IMR-90 (cell line): Measurements from ENCODE around the gene FSD1. TPM values are rescaled to one million over a fixed set of nuclear protein-coding genes. Genes with fewer than 3 reads are reported as not detected.

ENCODE experiments used
- ATAC-seq: fragments of 200-7000 bp; cut with Tn5 transposase; 2 replicates; pipeline ENCODE4 v1.9.1; 2020; ENCODE audit warnings: low read depth, mild to moderate bottlenecking, moderate library complexity
- BruUV-seq: library from RNA; stranded (reverse); fragments of 400-500 nt; replicated peaks from 2 replicates; lab custom pipeline; 2021; lab: Mats Ljungman, UMichigan
- CTCF ChIA-PET: fragments of 300-600 bp; formaldehyde crosslinking; extraction: SDS; loops from one replicate; lab custom pipeline; 2021; ENCODE audit warnings: antibody characterized with exemption; lab: Yijun Ruan, JAX
- POLR2A ChIA-PET: fragments of 300-600 bp; sonication (Branson Sonifier 250); formaldehyde crosslinking; loops from one replicate; lab custom pipeline; 2022; ENCODE audit warnings: antibody characterized with exemption; ENCODE audit not compliant: unreplicated experiment; lab: Charles Lee
- DNase-seq: peaks from one replicate; pipeline ENCODE4 v3.0.0; 2013
- H2AFZ ChIP-seq: replicated peaks from 2 replicates; pipeline ENCODE3; 2013; ENCODE audit warnings: low read length, mild to moderate bottlenecking; ENCODE audit not compliant: poor library complexity
- H2AK5ac ChIP-seq: 2 replicates; pipeline ENCODE4 v1.6.1; 2013; ENCODE audit warnings: low read depth, low read length, inconsistent platforms
- H2AK9ac ChIP-seq: replicated peaks from 2 replicates; pipeline ENCODE3; 2013; ENCODE audit warnings: mild to moderate bottlenecking, low read depth, low read length, moderate library complexity; ENCODE audit not compliant: poor library complexity
- H2BK120ac ChIP-seq: 2 replicates; pipeline ENCODE4 v1.6.1; 2013; ENCODE audit warnings: low read depth, low read length, inconsistent platforms
- H2BK15ac ChIP-seq: 3 replicates; pipeline ENCODE4 v1.6.1; 2013; ENCODE audit warnings: low read depth, low read length, inconsistent platforms
- H2BK20ac ChIP-seq: 2 replicates; pipeline ENCODE4 v1.6.1; 2013; ENCODE audit warnings: low read depth, mild to moderate bottlenecking, inconsistent platforms, low read length, moderate library complexity
- H2BK5ac ChIP-seq: 2 replicates; pipeline ENCODE4 v1.6.1; 2013; ENCODE audit warnings: mild to moderate bottlenecking, low read depth, low read length, inconsistent platforms; ENCODE audit not compliant: poor library complexity, severe bottlenecking
- H3K14ac ChIP-seq: replicated peaks from 2 replicates; pipeline ENCODE4 v1.6.1; 2013; ENCODE audit warnings: low read depth, low read length, inconsistent platforms
- H3K18ac ChIP-seq: 2 replicates; pipeline ENCODE4 v1.6.1; 2013; ENCODE audit warnings: low read depth, low read length, control low read depth
- H3K23ac ChIP-seq: 2 replicates; pipeline ENCODE4 v1.6.1; 2013; ENCODE audit warnings: low read depth, low read length, inconsistent platforms
- H3K27ac ChIP-seq: 2 replicates; pipeline ENCODE4 v1.5.1; 2013; ENCODE audit warnings: mild to moderate bottlenecking, control low read depth, low read length; ENCODE audit not compliant: insufficient read depth
- H3K27me3 ChIP-seq: 2 replicates; pipeline ENCODE4 v1.6.1; 2013; ENCODE audit warnings: low read length; ENCODE audit not compliant: control insufficient read depth, insufficient read depth
- H3K36me3 ChIP-seq: 2 replicates; pipeline ENCODE4 v1.6.1; 2013; ENCODE audit warnings: low read length, mixed read lengths; ENCODE audit not compliant: control insufficient read depth, insufficient read depth
- H3K4ac ChIP-seq: 2 replicates; pipeline ENCODE4 v1.6.1; 2013; ENCODE audit warnings: low read depth, low read length, inconsistent platforms
- H3K4me1 ChIP-seq: 2 replicates; pipeline ENCODE4 v1.6.1; 2013; ENCODE audit warnings: low read length, mixed read lengths; ENCODE audit not compliant: control insufficient read depth, insufficient read depth
- H3K4me2 ChIP-seq: 2 replicates; pipeline ENCODE4 v1.6.1; 2013; ENCODE audit warnings: low read depth, mild to moderate bottlenecking, control low read depth, low read length, moderate library complexity
- H3K4me3 ChIP-seq: 2 replicates; pipeline ENCODE4 v1.5.1; 2013; ENCODE audit warnings: low read depth, mild to moderate bottlenecking, control low read depth, low read length, moderate library complexity; ENCODE audit not compliant: insufficient read depth
- H3K56ac ChIP-seq: 2 replicates; pipeline ENCODE4 v1.6.1; 2013; ENCODE audit warnings: low read length, inconsistent platforms; ENCODE audit not compliant: insufficient read depth; ENCODE audit errors: extremely low read depth
- H3K79me1 ChIP-seq, 2 experiments: 2 replicates each; pipeline ENCODE4 v1.6.1; 2013; ENCODE audit warnings: low read length in 2 of 2, inconsistent platforms in 1 of 2, low read depth in 1 of 2
- H3K9ac ChIP-seq: 2 replicates; pipeline ENCODE4 v1.6.1; 2013; ENCODE audit warnings: low read depth, low read length, control low read depth
- H3K9me1 ChIP-seq: 2 replicates; pipeline ENCODE4 v1.6.1; 2013; ENCODE audit warnings: low read length, inconsistent platforms; ENCODE audit not compliant: insufficient read depth
- H3K9me3 ChIP-seq: 2 replicates; pipeline ENCODE4 v1.6.1; 2013; ENCODE audit warnings: low read length; ENCODE audit not compliant: control insufficient read depth, insufficient read depth
- H4K20me1 ChIP-seq: 2 replicates; pipeline ENCODE4 v1.6.1; 2013; ENCODE audit warnings: low read length, inconsistent platforms; ENCODE audit not compliant: insufficient read depth
- H4K5ac ChIP-seq: 2 replicates; pipeline ENCODE4 v1.6.1; 2013; ENCODE audit warnings: mild to moderate bottlenecking, low read depth, low read length, control low read depth
- H4K8ac ChIP-seq, 2 experiments: 2 replicates each; pipeline ENCODE4 v1.6.1; 2013; ENCODE audit warnings: low read depth in 2 of 2, low read length in 2 of 2, control low read depth in 1 of 2, inconsistent platforms in 1 of 2
- H4K91ac ChIP-seq: 2 replicates; pipeline ENCODE4 v1.6.1; 2013; ENCODE audit warnings: low read depth, low read length, inconsistent platforms; ENCODE audit not compliant: insufficient read depth
- BHLHE40 ChIP-seq: fragments of 150-350 bp; IDR thresholded peaks from 2 replicates; pipeline ENCODE4 v1.6.1; 2016; ENCODE audit warnings: mild to moderate bottlenecking, low read depth, low read length
- CEBPB ChIP-seq: IDR thresholded peaks from 2 replicates; pipeline ENCODE4 v1.6.1; 2012; ENCODE audit warnings: low read depth, low read length, improper control_type of control experiment
- FOS ChIP-seq: fragments of 150-350 bp; IDR thresholded peaks from 2 replicates; pipeline ENCODE4 v1.6.1; 2016; ENCODE audit warnings: low read depth, low read length
- MAZ ChIP-seq: IDR thresholded peaks from 2 replicates; pipeline ENCODE4 v1.6.1; 2012; ENCODE audit warnings: low read depth, mild to moderate bottlenecking, low read length, improper control_type of control experiment, moderate library complexity, borderline replicate concordance
- MXI1 ChIP-seq: IDR thresholded peaks from 2 replicates; pipeline ENCODE4 v1.6.1; 2012; ENCODE audit warnings: low read depth, mild to moderate bottlenecking, low read length, moderate library complexity, borderline replicate concordance
- NFE2L2 ChIP-seq: fragments of 150-350 bp; IDR thresholded peaks from 2 replicates; pipeline ENCODE4 v1.6.1; 2016; ENCODE audit warnings: low read depth, mild to moderate bottlenecking, low read length
- RAD21 ChIP-seq: IDR thresholded peaks from 2 replicates; pipeline ENCODE4 v1.6.1; 2012; ENCODE audit warnings: low read length, improper control_type of control experiment
- RCOR1 ChIP-seq: IDR thresholded peaks from 2 replicates; pipeline ENCODE4 v1.6.1; 2012; ENCODE audit warnings: mild to moderate bottlenecking, low read length, improper control_type of control experiment; ENCODE audit not compliant: insufficient replicate concordance
- SMC3 ChIP-seq: fragments of 150-350 bp; IDR thresholded peaks from 2 replicates; pipeline ENCODE4 v1.6.1; 2016; ENCODE audit warnings: low read depth, mild to moderate bottlenecking, antibody characterized with exemption, low read length, moderate library complexity
- USF2 ChIP-seq: fragments of 150-350 bp; IDR thresholded peaks from 2 replicates; pipeline ENCODE4 v1.6.1; 2017; ENCODE audit warnings: mild to moderate bottlenecking, antibody characterized with exemption, low read length, low read depth
- WGBS, 2 experiments: methylation state at CpG; one replicate each; pipeline versions ENCODE4 v1.1.5 to v1.1.7; 2013; ENCODE audit warnings: missing lambda C conversion rate in 2 of 2; ENCODE audit not compliant: insufficient read length in 1 of 2; ENCODE audit errors: extremely low coverage in 2 of 2; 5-methylcytosine and 5-hydroxymethylcytosine counted together
- dilution Hi-C: fragments of 300-500 bp; cut with HindIII; formaldehyde crosslinking; loops from one replicate; pipeline ENCODE4 v1.14.3; 2018; ENCODE audit warnings: low sequenced_read_pairs; ENCODE audit not compliant: unreplicated experiment
- in situ Hi-C: fragments of 300-500 bp; cut with MboI; formaldehyde crosslinking; loops from 3 replicates; pipeline ENCODE4 v1.14.3; 2019; ENCODE audit warnings: low sequenced_read_pairs, inconsistent platforms, mixed read lengths
- intact Hi-C: fragments of 100-400 bp; cut with micrococcal nuclease; formaldehyde crosslinking; loops from 2 replicates; pipeline ENCODE4 v1.10.0; 2022
- polyA plus RNA-seq, 3 experiments: library from polyadenylated mRNA; depleted of rRNA; stranded (reverse); fragments of >200 nt; gene quantifications; 2 replicates each; pipeline ENCODE4 v1.2.3, GENCODE V29; 2012; ENCODE audit warnings: low replicate concordance in 1 of 3
- total RNA-seq: library from RNA; depleted of rRNA; stranded (reverse); fragments of >200 nt; gene quantifications from 2 replicates; pipeline ENCODE4 v1.2.3, GENCODE V29; 2012
- TF ChIP-seq, protein P1 (sequence below): conservative IDR thresholded peaks from 2 replicates; pipeline ENCODE4 v1.5.1; 2012; ENCODE audit warnings: mild to moderate bottlenecking, low read depth, low read length, improper control_type of control experiment

Gene FSD1
- total and polyA plus RNA-seq, 2 of the 4 experiments (the other 2 are of a cell fraction), result 17.4 to 24.4 TPM

GRCh38 chr19:4284974-4285373, 19.4 kb upstream of the FSD1 start:
- Histone ChIP-seq H3K4me2 (no peak overlapping the region), H3K36me3 (no peaks in the 10 kb centered on the region), H2BK120ac (no peak overlapping the region), H3K27ac (no peak overlapping the region), H4K8ac (no peak overlapping the region), H3K56ac (no peak overlapping the region), H3K27me3 (peaks cover 39% of the 10 kb centered on the region), H2BK5ac (no peak overlapping the region), H2BK15ac (no peak overlapping the region), H3K4ac (no peak overlapping the region), H3K23ac (no peak overlapping the region), H4K91ac (no peak overlapping the region), H4K5ac (no peak overlapping the region), H4K20me1 (no peaks in the 10 kb centered on the region), H3K4me1 (no peaks in the 10 kb centered on the region), H3K14ac (no peak overlapping the region), H3K9me3 (peaks cover 2% of the 10 kb centered on the region; the same call in 1 of the 2 replicates), H3K9me1 (no peaks in the 10 kb centered on the region), H3K4me3 (no peak overlapping the region), H2AK5ac (no peak overlapping the region), H2BK20ac (no peak overlapping the region), H3K79me1 (no peaks in the 10 kb centered on the region), H3K9ac (no peak overlapping the region), H2AK9ac (no peak overlapping the region), H3K18ac (no peak overlapping the region), H2AFZ (no peak overlapping the region)
- in situ Hi-C loops (no loop called here), dilution Hi-C loops (no loop called here), intact Hi-C loops (no loop called here)
- POLR2A ChIA-PET, result no interaction called here
- ATAC-seq, result no peak
- TF ChIP-seq, protein P1, sequence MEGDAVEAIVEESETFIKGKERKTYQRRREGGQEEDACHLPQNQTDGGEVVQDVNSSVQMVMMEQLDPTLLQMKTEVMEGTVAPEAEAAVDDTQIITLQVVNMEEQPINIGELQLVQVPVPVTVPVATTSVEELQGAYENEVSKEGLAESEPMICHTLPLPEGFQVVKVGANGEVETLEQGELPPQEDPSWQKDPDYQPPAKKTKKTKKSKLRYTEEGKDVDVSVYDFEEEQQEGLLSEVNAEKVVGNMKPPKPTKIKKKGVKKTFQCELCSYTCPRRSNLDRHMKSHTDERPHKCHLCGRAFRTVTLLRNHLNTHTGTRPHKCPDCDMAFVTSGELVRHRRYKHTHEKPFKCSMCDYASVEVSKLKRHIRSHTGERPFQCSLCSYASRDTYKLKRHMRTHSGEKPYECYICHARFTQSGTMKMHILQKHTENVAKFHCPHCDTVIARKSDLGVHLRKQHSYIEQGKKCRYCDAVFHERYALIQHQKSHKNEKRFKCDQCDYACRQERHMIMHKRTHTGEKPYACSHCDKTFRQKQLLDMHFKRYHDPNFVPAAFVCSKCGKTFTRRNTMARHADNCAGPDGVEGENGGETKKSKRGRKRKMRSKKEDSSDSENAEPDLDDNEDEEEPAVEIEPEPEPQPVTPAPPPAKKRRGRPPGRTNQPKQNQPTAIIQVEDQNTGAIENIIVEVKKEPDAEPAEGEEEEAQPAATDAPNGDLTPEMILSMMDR, result no peak
- no peak for TF ChIP-seq USF2
- no peak for TF ChIP-seq MXI1
- TF ChIP-seq SMC3, result no peak
- TF ChIP-seq RCOR1, result no peak
- TF ChIP-seq RAD21, result no peak
- no peak for TF ChIP-seq NFE2L2
- TF ChIP-seq MAZ, result no peak
- TF ChIP-seq BHLHE40, result no peak
- TF ChIP-seq CEBPB, result no peak
- no peak for TF ChIP-seq FOS
- no peak for DNase-seq
- no TSS peak for BruUV-seq
- 64% methylated on average over 5 of the region's 6 CpGs; no CpG with 5 or more reads in 1 of the 2 experiments for WGBS, 2 experiments
- CTCF ChIA-PET, result no interaction called here
